Psoas muscle (tissue), 8 donors: ENCODE data around the gene ZBTB7C. TPM values are rescaled to one million over a fixed set of nuclear protein-coding genes. Genes with fewer than 3 reads are reported as not detected.

Experiments used
- ATAC-seq, 4 donors: fragments of 200-7000 bp; cut with Tn5 transposase; one replicate each; pipeline ENCODE4 v1.9.1; 2020; ENCODE audit warnings: moderate library complexity in 3 of 4, mild to moderate bottlenecking in 2 of 4
- DNase-seq, 2 donors: peaks; one replicate each; pipeline ENCODE4 v3.0.0-alpha.2; 2020
- H3K27ac ChIP-seq: fragments of 200-600 bp; one replicate; pipeline ENCODE4 v1.8.0; 2022
- H3K27me3 ChIP-seq, 3 donors: fragments of 200-600 bp in 1 of 3; one replicate each; pipeline versions ENCODE4 v1.6.1 to v1.8.0; 2013 to 2022; ENCODE audit warnings: low read length in 2 of 3, mild to moderate bottlenecking in 2 of 3, moderate library complexity in 1 of 3; ENCODE audit not compliant: insufficient read depth in 3 of 3
- H3K36me3 ChIP-seq, 2 donors: fragments of 200-600 bp in 1 of 2; one replicate each; pipeline versions ENCODE4 v1.6.1 to v1.8.0; 2013 to 2022; ENCODE audit warnings: low read depth in 1 of 2, mild to moderate bottlenecking in 1 of 2, moderate library complexity in 1 of 2; ENCODE audit not compliant: insufficient read depth in 1 of 2
- H3K4me1 ChIP-seq: fragments of 200-600 bp; one replicate; pipeline ENCODE4 v1.8.0; 2022
- H3K4me3 ChIP-seq: fragments of 200-600 bp; one replicate; pipeline ENCODE4 v1.8.0; 2022; ENCODE audit warnings: mild to moderate bottlenecking
- H3K9me3 ChIP-seq: fragments of 200-600 bp; one replicate; pipeline ENCODE4 v1.8.0; 2022
- WGBS, 3 donors: extraction: QIAGEN DNeasy Blood & Tissue Kit; methylation state at CpG; one replicate each; pipeline versions ENCODE4 v1.1.6 to v1.1.7; 2013; 5-methylcytosine and 5-hydroxymethylcytosine counted together
- intact Hi-C, 2 donors: fragments of 100-400 bp; cut with DNase I; formaldehyde crosslinking; loops; one replicate each; pipeline versions ENCODE4 v1.11.0 to v1.14.2; 2022
- polyA plus RNA-seq, 3 donors: library from polyadenylated mRNA; stranded (reverse); fragments of 200-250 nt; gene quantifications; one replicate each; pipeline ENCODE4 v1.2.3, GENCODE V29; 2013
- total RNA-seq, 4 donors: library from RNA; stranded (reverse); fragmentation: NEBNext Ultra II Directional in 2 of 4; extraction: Animal tissue kit (Norgen Biotek cat#: 25700) in 2 of 4; gene quantifications; one replicate each; pipeline versions ENCODE4 v1.2.1 to v1.2.4, GENCODE V29; 2021 to 2023
- TF ChIP-seq, protein P1 (sequence below): fragments of 200-600 bp; IDR thresholded peaks from one replicate; pipeline ENCODE4 v1.8.0; 2022; ENCODE audit warnings: antibody characterized with exemption
- donor health status: healthy with polysubstance abuse.
- donor health status: DM: no; HTN: no; CAD: no; lungs with moderate emphysema.
- donor health status: Bipolar disorder and iron deficiency.
- donor health status: healthy.
- donor health status: DM: yes; HTN: yes; CAD: no.
- donor health status: DM: no; HTN: no; CAD: no.
- donor health status: DM: no; HTN: no; CAD: no.
- donor health status: DM: yes; HTN: yes; CAD: no.

The ZBTB7C gene
- total and polyA plus RNA-seq, 7 donors = 0.34 to 2.9 (median 0.78) TPM

DNA sequence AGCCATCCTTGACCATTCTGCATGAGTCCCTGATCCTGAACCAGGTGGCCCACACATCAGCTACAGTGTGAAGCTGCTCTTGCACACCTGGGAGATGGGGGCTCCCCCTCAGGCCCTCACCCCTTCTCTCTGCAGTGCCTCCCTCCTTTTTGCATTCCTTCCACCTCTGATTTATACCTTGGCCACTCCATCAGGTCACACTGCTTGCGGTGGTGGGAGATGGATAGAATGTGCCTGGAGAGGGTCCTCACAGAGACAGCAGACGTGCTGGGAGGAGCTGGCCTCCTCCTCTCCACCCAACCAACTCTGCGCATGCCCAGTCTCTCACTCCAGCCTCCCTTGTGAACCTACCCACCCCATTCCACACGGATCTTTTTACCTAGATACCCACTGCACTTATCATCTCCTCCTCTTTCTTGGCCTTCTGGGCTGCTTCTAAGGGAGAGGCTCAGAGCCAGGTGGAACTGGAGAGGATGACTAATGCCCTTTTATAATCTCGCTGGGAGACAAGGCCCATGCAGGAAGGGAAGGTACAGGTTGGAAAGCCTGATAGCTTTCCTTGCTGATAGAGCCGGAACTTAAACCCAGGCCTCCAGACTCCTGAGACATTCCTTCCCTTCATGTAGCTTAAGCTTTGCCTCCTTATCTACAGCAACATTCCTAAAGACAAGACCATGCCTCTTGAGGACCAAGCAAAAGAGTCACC lies 205.1 kb downstream of the ZBTB7C start:
- TF ChIP-seq, protein P1, sequence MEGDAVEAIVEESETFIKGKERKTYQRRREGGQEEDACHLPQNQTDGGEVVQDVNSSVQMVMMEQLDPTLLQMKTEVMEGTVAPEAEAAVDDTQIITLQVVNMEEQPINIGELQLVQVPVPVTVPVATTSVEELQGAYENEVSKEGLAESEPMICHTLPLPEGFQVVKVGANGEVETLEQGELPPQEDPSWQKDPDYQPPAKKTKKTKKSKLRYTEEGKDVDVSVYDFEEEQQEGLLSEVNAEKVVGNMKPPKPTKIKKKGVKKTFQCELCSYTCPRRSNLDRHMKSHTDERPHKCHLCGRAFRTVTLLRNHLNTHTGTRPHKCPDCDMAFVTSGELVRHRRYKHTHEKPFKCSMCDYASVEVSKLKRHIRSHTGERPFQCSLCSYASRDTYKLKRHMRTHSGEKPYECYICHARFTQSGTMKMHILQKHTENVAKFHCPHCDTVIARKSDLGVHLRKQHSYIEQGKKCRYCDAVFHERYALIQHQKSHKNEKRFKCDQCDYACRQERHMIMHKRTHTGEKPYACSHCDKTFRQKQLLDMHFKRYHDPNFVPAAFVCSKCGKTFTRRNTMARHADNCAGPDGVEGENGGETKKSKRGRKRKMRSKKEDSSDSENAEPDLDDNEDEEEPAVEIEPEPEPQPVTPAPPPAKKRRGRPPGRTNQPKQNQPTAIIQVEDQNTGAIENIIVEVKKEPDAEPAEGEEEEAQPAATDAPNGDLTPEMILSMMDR = no peak
- 84 to 90% (median 90%) methylated on average over 6 of the region's 6 CpGs for WGBS, 3 donors
- no peak for DNase-seq
- H3K4me3 ChIP-seq = no peak overlapping the region
- no peaks in the 10 kb centered on the region for H3K4me1 ChIP-seq
- no peaks in the 10 kb centered on the region for H3K9me3 ChIP-seq
- intact Hi-C loops = no loop called here
- no peak overlapping the region for H3K27ac ChIP-seq
- H3K36me3 ChIP-seq = no peaks in the 10 kb centered on the region
- H3K27me3 ChIP-seq = peaks cover 0 to 3% (median 0%) of the 10 kb centered on the region in 3 donors
- no peak for ATAC-seq

DNA sequence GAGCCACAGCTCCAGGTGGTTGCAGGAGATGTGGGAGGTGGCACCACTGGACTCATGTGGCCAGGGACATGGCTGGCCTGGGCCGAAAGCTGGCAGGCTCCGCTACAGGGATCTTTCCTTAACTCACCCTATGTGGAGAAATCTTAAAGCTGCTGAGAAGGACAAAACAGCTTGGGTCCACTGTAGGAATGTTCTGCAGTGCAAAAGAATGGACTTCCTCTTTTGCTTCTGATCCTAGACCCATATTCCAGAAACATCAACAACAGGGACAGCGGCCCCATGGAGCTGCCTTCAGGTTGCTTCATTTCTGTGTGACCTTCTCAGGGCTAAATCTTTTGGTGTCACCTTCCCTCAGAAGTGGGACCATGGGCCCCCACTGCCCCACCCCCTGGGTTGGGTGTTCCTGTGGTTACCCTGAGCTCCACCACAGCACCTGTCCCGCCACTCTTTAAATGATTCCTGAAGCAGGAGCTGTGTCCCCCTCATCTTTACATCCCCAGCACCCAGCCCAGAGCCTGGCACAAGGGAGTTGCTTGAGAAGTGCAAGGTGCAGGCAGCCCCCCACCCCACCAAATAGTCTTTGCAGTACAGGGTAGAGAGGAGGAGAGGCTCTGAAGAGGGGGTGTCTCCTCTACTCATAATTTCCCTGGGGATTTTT lies 205.8 kb downstream of the ZBTB7C start:
- 97 to 98% (median 97%) methylated on average over 4 of the region's 4 CpGs for WGBS, 3 donors
- DNase-seq = no peak
- Histone ChIP-seq H3K4me3 (no peak overlapping the region), H3K36me3 (no peaks in the 10 kb centered on the region), H3K27me3 (peaks cover 0 to 3% (median 0%) of the 10 kb centered on the region in 3 donors), H3K9me3 (no peaks in the 10 kb centered on the region), H3K27ac (no peak overlapping the region), H3K4me1 (no peaks in the 10 kb centered on the region)
- ATAC-seq = no peak
- TF ChIP-seq, protein P1 = no peak
- intact Hi-C loops = no loop called here

DNA sequence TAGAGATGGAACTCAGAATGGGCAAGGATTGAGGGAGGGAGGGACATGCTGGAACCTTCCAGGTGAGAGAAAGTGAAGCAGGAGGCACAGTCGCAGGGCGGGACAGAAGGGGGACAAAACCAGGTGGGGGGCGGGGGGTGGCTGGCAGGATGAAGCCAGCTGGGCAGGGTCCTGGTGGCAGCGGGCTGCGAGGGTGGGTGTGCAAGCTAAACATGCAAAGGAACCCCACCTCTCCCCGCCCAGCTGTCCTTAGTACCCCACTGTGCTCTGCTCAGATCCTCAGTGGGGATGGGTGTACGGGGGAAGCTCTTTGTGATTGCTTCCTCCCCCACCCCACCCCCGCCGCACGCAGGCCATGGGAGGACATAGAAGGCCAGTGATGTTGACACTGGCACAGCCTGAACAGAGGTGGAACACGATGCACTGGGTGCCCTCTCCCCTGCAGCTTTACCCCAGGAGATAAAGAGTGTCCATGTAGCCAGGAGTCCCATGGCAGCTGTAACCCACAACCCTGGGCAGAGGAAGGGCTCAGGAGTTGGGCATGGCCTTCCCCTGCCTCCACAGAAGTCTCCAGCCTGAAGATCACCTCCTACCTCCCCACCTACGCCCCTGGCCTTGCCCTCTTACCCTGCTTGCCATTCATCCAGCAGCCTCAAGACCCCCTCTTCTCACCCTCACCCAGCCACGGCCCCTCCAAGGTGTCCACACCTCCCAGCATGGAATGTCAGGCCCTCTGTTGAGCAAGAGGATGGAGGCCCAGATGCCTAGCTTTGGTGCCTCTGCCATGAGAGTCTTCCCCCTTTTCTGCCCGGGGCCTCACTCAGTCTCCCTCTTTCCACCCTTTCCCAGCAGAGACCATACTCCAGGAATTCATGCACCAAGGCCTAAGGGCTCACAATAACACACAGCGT lies 206.6 kb downstream of the ZBTB7C start:
- TF ChIP-seq, protein P1 = no peak
- no peak for DNase-seq
- 87 to 90% (median 88%) methylated on average over 13 to 15 of the region's 15 CpGs for WGBS, 3 donors
- Histone ChIP-seq H3K27ac (no peak overlapping the region), H3K9me3 (no peaks in the 10 kb centered on the region), H3K4me1 (no peaks in the 10 kb centered on the region), H3K4me3 (no peak overlapping the region), H3K27me3 (peaks cover 0 to 3% (median 0%) of the 10 kb centered on the region in 3 donors), H3K36me3 (no peaks in the 10 kb centered on the region)
- intact Hi-C loops = no loop called here
- no peak for ATAC-seq

DNA sequence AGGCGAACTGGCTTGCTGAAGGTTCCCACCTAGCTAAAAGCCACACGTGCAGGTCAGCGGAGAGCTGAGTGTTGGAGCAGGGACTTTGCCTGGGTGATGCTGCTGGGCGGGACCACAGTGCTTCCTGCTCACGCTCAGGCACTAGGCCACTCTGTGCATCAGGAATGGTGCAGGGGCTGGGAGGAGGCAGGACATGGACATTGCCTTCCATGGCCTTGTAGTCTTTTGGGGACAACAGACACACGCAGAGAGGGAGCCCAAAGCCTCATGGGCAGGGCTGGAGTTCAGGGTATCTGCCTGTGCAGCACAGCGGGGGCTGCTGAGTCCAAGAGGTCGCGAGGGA lies 207.2 kb downstream of the ZBTB7C start:
- no peak for DNase-seq
- TF ChIP-seq, protein P1 = no peak
- 81 to 89% (median 84%) methylated on average over 9 of the region's 9 CpGs for WGBS, 3 donors
- peaks cover 0 to 3% (median 0%) of the 10 kb centered on the region in 3 donors for H3K27me3 ChIP-seq
- H3K27ac ChIP-seq = no peak overlapping the region
- no peaks in the 10 kb centered on the region for H3K4me1 ChIP-seq
- ATAC-seq = no peak
- no peak overlapping the region for H3K4me3 ChIP-seq
- intact Hi-C loops = no loop called here
- no peaks in the 10 kb centered on the region for H3K36me3 ChIP-seq
- H3K9me3 ChIP-seq = no peaks in the 10 kb centered on the region
